Right renal cortex interstitium (tissue), 3 donors: ENCODE results near the gene MMP24. TPM values are rescaled to one million over a fixed set of nuclear protein-coding genes. Genes with fewer than 3 reads are reported as not detected.

ENCODE experiments used
- DNase-seq, 3 donors: peaks; one replicate each; pipeline ENCODE4 v3.0.0-alpha.2; 2013; ENCODE audit warnings: low read depth in 3 of 3, low spot score in 2 of 3
- polyA plus RNA-seq, 3 donors: library from polyadenylated mRNA; unstranded; fragments of 120-200 nt; gene quantifications; one replicate each; pipeline ENCODE4 v1.2.1, GENCODE V29; 2013; ENCODE audit not compliant: insufficient read length in 3 of 3

The MMP24 gene
- polyA plus RNA-seq, 3 donors = 1.6 to 1.9 (median 1.8) TPM

- no peak for DNase-seq
Measured at GRCh38 chr20:35291654-35292503, 65.4 kb downstream of the MMP24 start, which contains the start of gene FAM83C. Gene FAM83C (minus strand): TSS chr20:35292425. CDS start chr20:35292304, 121 bp downstream.

DNA sequence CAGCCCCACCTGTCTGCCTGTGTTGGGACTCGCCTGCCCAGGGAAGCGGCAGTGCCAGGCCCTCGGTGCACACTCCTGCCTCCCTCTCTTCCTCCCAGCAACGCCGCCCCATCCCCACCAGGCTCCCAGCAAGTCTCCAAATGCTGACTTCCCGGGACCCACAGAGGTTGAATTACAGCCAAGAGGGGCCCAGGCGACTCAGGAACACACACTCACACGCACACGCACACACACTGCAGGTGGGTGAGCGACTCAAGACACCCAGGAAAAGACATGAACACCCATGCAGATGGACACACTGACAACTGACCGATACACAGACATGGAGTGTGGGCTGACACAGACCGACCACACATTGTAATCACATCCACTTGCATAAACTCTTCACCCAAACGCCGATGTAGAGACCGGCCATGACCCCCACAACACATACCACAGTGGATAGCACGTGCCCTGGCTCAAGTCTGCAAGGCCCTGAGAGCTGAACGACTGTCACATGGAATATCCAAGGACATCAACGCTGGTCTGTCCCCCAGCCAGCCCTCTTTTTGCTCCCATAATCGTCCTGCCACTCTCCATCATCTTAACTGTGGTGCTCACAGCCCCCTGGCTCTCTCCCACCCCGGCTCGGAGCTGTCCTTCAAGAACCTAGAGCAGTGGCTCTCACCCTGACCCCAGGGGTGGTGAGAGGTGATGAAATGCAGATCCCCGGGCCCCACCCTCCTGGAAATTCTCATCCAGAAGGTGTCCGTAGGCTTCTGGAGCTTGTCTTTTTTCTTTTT, 66.2 kb downstream of the MMP24 start:
- no peak for DNase-seq

DNA sequence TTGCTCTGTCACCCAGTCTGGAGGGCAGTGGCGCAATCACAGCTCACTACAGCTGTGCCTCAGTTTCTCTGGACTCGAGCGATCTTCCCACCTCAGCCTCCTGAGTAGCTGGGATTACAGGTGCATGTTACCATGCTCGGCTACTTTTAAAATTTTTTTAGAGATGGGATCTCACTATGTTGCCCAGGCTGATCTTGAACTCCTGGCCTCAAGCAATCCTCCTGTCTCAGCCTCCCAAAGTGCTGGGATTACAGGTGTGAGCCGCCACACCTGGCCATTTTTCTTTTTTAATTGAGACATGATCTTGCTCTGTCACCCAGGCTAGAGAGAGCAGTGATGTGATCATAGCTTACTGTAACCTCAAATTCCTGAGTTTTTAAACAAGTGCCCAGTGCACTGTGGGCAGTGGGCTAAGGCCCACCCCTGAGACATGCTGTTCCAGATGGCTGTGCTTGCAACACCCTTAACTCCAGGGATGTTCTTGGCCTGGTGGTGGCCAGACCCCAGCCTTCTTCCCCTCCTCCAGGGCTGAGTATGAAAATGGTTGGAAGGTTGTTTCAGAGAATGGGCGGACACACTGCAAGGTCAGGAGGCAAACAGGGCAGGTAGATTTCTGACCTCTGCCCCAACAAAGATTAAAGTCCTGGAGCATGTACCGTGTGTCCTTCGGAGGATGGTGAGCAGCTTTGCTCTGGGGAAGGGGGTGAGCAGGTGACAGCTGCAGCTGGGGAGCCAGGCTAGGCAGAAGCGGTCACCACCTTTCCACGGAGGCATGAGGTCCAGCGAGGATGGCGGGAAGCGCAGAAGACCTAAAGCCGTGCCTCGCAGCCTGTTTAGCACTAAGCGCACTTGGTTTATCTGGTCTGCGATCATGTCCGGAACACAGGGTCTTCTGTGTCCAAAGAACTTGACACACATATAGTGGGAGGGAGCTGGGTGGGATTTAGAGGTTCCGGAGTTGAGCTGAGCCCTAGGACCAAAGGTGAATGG, 67.1 kb downstream of the MMP24 start:
- DNase-seq = no peak

- no peak for DNase-seq
Measured at GRCh38 chr20:35294293-35294685, 67.8 kb downstream of the MMP24 start.

GRCh38 chr20:35295058-35295457, 68.6 kb downstream of the MMP24 start:
- no peak for DNase-seq

- no peak for DNase-seq
Measured at GRCh38 chr20:35295674-35296073, 69.2 kb downstream of the MMP24 start.

DNA sequence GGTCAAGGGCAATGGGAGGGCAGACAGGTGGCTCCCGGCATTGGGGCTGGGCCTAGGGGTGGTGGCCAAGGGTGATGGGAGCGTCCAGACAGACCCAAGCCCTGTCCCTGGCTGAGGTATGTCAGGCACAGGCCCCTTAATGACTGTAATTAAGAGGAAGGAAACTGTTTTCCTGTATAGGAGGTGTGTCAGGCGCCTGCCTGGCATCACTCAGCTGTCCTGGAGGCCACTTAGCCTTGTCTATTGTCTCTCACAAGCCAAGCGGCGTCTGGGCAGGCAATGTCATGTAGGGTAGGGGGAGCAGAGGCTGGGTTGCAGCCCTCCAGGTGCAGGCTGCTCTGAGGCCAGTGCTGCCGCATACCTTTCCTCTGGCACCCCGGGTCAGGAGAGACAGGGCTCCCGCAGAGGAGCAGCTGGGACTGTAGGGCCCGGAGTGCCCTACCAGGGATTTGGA, 69.6 kb downstream of the MMP24 start:
- DNase-seq = no peak

- DNase-seq = no peak
Measured at GRCh38 chr20:35297155-35297554, 70.7 kb downstream of the MMP24 start.

GRCh38 chr20:35297740-35298139, 71.2 kb downstream of the MMP24 start:
- no peak for DNase-seq

DNA sequence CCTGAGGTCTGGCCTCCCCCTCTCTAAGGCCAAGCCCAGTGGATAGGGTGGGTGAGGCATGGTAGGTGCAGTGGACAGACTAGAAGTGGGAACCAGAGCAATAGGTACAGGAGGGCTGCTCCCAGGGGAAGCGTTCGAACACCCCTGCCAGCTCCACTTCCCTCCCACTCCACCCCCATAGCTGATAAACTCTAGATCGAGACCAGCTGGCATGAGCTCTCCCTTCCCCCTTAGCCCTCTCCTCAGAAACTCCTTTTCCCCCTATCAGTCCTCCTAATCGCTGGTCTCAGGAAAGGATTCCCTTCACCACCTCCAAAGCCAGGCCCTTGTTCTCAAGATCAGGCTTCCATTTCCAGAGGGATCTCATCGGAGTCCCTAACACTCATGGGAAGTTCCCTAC, 71.8 kb downstream of the MMP24 start:
- DNase-seq = no peak

GRCh38 chr20:35299780-35300179, 73.3 kb downstream of the MMP24 start:
- DNase-seq = no peak

GRCh38 chr20:35300469-35301262, 74.2 kb downstream of the MMP24 start:
- DNase-seq = no peak

DNA sequence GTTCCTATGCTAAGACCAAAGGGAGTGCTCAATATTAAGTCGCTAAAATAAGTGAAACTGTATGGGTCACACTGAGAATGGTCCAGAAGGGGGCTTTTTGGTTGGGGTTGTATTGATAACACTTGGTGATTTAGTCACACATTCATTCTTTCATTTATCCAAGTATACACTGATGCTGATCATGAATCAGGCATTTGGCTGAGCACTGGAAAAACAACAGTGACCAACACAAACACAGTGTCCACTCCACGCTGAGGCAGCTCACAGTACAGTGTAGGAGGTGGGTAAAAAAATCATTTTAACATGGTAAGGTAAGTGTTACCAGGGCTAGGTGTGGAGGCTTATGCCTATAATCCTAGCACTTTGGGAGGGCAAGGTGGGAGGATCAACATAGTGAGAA, 74.9 kb downstream of the MMP24 start:
- DNase-seq = no peak

DNA sequence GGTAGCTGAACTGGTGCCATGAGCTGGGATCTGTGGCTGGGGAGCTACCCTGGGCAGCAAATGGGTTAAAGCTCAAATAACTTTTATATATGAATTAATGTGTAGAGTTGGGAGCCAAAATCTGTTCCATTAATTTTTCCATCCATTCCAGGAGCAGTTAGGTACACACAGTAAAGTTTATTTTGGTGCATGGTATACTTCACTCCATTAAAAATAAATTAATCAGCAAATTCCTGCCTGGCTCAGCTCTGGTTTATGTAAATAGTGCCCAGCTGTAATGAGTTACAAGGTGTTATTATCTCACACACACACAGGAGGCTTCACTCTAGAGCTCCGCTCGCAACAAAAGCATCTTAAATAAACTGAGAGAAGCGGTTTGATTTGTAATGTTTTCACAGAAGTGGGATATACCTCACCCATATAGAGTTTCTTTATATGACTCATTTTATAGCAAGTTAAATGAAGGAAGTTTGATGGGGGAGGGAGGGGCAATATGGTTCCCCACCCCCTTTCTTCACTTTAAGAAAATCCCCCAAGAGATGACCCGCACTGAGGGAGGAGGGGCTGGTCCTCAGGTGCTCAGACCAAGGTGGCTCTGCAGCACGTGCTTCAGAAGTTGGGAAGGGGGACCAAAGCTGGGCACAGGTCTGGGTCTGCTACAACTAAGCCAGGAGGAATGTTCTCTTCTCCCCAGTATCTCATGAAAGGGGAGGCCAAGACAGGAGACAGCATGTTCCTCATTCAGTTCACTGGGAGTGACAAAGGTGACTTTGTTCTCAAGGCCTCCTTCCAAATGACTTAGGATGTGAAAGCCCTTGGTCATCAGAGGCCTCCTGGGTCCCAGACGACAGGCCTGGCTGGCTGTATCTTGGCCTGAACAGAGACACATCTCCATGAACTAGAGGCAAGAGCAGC, 76.2 kb downstream of the MMP24 start:
- DNase-seq = no peak

DNA sequence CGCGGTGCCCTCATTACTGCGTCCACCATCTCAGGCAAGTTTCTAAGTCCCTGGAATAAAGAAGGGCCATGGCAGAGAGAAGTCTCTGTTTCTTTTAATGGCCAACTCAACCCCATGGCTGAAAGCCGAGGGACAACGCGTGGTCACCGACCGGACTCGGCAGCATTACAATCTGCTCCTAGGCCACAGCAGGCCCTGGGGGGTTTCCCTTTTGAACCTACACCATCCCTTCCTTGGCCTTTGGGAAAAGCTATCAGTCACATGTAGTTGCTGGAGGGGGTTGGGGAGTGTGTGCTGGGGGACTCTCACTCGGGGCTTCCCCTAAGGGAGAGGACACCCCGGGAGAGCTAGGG, 76.9 kb downstream of the MMP24 start:
- DNase-seq = no peak

DNA sequence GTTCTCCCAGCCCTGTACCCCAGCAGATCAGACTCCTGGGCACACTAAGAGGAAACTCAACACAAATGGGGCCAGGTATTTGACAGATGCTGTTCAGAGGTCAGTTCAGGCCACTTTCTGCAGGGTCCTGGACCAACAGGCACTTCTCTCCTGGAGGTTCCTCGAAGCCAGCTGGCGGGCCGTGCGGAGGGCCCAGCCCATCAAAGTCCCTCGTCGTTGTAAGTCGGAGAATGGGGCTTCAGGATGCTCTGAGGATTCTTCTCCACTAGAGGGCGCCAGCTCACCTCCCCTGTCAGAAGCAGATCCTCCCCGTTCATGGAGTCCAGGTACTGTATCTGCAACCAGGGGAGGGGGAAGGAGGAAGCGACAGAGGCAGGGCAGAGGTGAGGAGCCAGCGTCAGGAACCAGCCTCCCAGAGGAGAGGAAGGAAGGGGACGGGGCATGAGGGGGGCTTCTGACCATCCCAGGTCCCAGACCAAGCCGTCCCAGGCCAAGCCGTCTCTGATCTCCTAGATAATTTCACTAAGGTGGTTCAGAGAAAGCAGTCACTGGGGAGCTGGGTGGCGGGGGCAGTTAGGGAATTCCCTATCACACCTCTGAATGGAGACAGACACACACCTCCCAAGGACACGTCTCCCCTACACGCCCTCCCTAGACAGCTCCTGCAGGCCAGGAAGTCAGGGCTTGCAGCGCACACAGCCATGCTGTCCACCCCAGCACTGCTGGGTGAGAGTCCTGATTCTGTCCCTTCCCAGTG, 77.4 kb downstream of the MMP24 start:
- peak; percentile 65 to 76 (median 70) for DNase-seq

DNA sequence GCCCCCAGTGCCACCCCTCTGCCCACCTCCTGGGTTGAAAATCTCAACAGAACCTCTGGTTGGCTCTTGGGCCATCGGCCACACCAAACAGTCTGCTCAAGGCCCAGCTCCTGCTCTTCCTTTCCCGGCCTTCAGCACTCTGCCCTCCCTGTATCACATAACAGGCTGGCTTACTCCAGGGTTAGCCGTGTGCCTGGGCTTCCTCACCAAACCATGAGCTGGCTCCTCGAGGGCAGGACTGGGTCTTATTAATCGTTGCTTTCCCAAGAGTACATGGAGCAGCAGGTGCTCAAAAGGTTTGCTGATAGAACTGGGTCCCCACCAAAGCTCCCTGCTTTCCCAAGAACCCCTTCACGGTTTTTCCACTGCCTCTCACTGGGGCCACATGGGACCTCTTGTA, 78.5 kb downstream of the MMP24 start:
- no peak for DNase-seq
